C4-2B (cell line): ENCODE measurements around the gene TRRAP.

ENCODE experiments used
- CTCF ChIP-seq: fragments of 450-650 bp; conservative IDR thresholded peaks from 2 replicates; pipeline ENCODE4 v1.5.1; 2017; ENCODE audit warnings: mild to moderate bottlenecking
- ZFX ChIP-seq: fragments of 450-650 bp; IDR thresholded peaks from 2 replicates; pipeline ENCODE4 v1.6.1; 2017

- TF ChIP-seq CTCF (no peak), ZFX (no peak)
Measured at GRCh38 chr7:98840722-98841121, 37.6 kb upstream of the TRRAP start.
